Measurements from ENCODE around the gene CTXND1.
"Not testable (repeated sequence)": the region's sequence is repeated elsewhere in the genome, so short reads cannot be mapped to it uniquely, and the experiment has no call there.

CTXND1 gene

GRCh38 chr15:80167936-80168335 lies 84.1 kb downstream of the CTXND1 start:
- no peak overlapping the region for H3K4me2 ChIP-seq
- no peak overlapping the region for H3K4me3 ChIP-seq
- no peaks in the 10 kb centered on the region for H3K27me3 ChIP-seq
- H3K9me3 ChIP-seq = no peaks in the 10 kb centered on the region
- no peak for TF ChIP-seq Cebpa-rat (IDR thresholded peaks at IDR 0.05)
- H3K27ac ChIP-seq = no peak overlapping the region
- no peaks in the 10 kb centered on the region for H4K20me1 ChIP-seq
- no peak overlapping the region for H3K9ac ChIP-seq
- peaks cover 31% of the 10 kb centered on the region for H3K36me3 ChIP-seq
- H3K4me1 ChIP-seq = peaks cover 9% of the 10 kb centered on the region

DNA sequence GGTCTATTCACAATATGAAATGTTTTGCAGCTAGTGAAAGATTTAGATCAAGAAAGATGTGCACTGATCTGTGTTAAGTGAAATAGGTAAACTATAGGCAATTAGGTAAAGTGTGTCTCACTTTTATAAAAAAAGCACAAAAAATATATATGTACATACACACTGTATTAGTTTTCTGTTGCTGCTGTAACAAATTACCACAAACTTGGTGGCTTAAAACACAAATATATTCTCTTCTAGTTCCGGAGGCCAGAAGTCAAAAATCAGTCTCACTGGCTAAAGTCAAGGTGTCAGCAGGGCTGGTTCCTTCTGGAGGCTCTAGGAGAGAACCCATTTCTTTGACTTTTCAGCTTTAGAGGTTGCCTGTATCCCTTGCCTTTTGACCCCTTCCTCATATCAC lies 88.1 kb downstream of the CTXND1 start:
- peaks cover 33% of the 10 kb centered on the region for H3K4me1 ChIP-seq
- no peaks in the 10 kb centered on the region for H3K27me3 ChIP-seq
- no peaks in the 10 kb centered on the region for H4K20me1 ChIP-seq
- no peak overlapping the region; the same call in 1 of the 2 replicates for H3K4me2 ChIP-seq
- TF ChIP-seq Cebpa-rat (IDR thresholded peaks at IDR 0.05) = no peak
- no peak overlapping the region for H3K9ac ChIP-seq
- H3K4me3 ChIP-seq = no peak overlapping the region
- H3K27ac ChIP-seq = no peak overlapping the region
- no peaks in the 10 kb centered on the region for H3K9me3 ChIP-seq
- H3K36me3 ChIP-seq = peaks cover 42% of the 10 kb centered on the region

DNA sequence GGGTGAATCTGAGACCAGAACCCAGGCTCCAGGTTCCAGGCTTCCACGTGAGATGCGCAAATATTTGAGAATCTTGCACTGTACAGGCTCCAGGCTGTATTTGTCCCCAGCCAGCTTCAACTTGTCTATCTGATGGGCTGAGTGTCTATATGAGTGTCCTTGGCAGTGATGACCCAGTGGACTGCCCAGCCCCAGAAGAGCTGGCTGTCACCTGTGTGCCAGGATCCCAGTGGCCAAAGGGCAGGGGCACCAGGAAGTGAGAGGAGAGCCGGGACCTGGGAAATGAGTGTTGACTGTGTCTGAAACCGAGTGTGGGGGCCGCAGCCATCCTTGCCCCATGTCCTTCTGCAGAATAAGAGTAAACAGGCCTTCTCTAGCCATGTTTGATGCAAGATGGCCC lies 88.8 kb downstream of the CTXND1 start:
- Histone ChIP-seq H3K4me1 (peaks cover 39% of the 10 kb centered on the region), H3K27me3 (no peaks in the 10 kb centered on the region), H3K9me3 (no peaks in the 10 kb centered on the region), H3K4me3 (no peak overlapping the region), H3K4me2 (no peak overlapping the region), H4K20me1 (no peaks in the 10 kb centered on the region), H3K27ac (no peak overlapping the region), H3K36me3 (peaks cover 38% of the 10 kb centered on the region), H3K9ac (no peak overlapping the region)
- TF ChIP-seq Cebpa-rat (IDR thresholded peaks at IDR 0.05) = no peak

DNA sequence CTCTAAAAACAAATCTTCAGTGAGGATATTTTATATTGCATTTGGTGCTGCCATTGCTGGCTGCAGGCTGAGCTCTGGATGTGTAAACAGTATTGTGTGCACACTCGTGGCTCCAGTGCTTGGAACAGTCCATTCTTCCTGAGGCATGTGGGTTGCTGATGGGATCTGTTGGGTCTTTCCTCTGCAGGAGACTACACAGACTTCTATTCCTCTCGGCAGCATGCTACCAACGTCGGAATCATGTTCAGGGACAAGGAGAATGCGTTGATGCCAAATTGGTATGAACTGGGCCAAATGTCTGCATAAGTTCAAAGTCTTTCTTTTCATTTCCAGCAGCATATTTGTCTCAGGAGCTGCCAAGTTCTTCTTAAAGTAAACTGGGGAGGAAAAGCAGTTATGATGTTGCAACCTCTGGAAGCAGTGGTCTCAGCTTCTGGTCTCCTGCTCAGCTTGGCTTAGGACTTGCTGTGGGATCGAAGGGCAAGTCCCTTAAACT lies 89.9 kb downstream of the CTXND1 start:
- Histone ChIP-seq H4K20me1 (no peaks in the 10 kb centered on the region), H3K9ac (no peak overlapping the region), H3K27ac (no peak overlapping the region), H3K27me3 (no peaks in the 10 kb centered on the region), H3K9me3 (no peaks in the 10 kb centered on the region), H3K4me2 (no peak overlapping the region), H3K4me1 (peaks cover 50% of the 10 kb centered on the region), H3K4me3 (no peak overlapping the region), H3K36me3 (peaks cover 34% of the 10 kb centered on the region)
- no peak for TF ChIP-seq Cebpa-rat (IDR thresholded peaks at IDR 0.05)

DNA sequence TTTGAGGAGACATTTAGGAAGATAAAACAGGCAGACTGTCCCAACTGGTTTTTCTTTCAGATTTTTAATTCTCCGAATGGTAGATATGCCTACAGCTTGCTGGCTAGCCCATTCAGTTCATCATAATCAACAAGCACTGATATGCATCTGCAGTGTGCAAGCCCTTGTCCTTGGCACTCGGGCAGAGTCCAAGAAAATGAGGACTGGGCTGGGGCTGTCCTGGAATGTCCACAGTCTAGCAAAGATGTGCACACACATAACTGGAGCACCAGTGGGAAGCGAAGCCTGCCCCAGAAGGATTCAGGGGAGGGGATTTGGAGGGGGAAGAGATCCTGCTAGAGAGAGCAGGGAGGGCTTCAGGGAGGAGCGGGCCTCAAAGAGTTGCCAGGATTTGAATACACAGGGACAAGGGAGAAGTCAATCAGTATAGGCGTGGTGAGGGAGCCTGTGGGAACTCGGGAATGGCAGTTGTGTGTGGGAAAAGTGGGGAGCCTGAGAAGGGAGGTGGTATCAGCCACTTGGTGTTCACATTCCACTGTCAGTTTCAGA lies 90.5 kb downstream of the CTXND1 start:
- H3K27ac ChIP-seq = no peak overlapping the region
- H3K4me3 ChIP-seq = no peak overlapping the region
- peaks cover 56% of the 10 kb centered on the region for H3K4me1 ChIP-seq
- TF ChIP-seq Cebpa-rat (IDR thresholded peaks at IDR 0.05) = no peak
- H3K27me3 ChIP-seq = no peaks in the 10 kb centered on the region
- H3K36me3 ChIP-seq = peaks cover 34% of the 10 kb centered on the region
- H3K4me2 ChIP-seq = 0 out of 2 replicates have a peak overlapping the region, but pooled peaks have one; percentile 66
- no peaks in the 10 kb centered on the region for H3K9me3 ChIP-seq
- H4K20me1 ChIP-seq = no peaks in the 10 kb centered on the region
- H3K9ac ChIP-seq = no peak overlapping the region

DNA sequence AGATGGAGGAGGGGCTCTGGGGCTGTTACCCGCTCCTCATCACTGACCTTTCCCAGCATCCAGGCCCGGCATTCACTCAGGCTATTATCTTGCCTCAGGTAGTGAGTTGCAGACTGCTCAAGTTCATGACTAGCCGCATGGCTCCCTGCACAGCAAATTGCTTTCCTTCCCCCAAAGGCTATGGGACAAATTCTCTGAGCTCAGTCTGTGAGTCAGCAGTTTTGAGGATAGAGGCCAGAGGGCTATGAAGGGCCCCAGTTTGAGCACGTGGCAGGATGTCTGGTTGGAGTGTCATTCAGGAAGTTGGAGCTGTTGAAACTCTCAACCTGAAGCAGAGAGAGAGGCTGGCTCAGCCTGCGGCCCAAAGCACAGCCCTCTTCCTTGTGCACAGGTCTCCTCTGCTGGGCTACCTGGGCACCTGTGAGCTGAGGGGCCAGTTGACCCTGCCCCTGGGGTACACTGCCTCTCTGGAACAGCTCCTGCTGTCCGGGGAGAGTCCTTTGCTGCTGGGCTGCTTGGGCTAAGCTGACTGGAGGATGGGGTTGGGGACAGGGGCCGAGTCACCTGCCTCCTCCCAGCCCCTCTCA lies 91.3 kb downstream of the CTXND1 start:
- Histone ChIP-seq H4K20me1 (no peaks in the 10 kb centered on the region), H3K4me1 (peaks cover 56% of the 10 kb centered on the region), H3K9ac (no peak overlapping the region), H3K36me3 (peaks cover 34% of the 10 kb centered on the region), H3K27me3 (no peaks in the 10 kb centered on the region), H3K4me3 (no peak overlapping the region), H3K9me3 (no peaks in the 10 kb centered on the region), H3K27ac (peak overlapping the region; percentile 78), H3K4me2 (peak overlapping the region; percentile 66)
- TF ChIP-seq Cebpa-rat (IDR thresholded peaks at IDR 0.05) = no peak

DNA sequence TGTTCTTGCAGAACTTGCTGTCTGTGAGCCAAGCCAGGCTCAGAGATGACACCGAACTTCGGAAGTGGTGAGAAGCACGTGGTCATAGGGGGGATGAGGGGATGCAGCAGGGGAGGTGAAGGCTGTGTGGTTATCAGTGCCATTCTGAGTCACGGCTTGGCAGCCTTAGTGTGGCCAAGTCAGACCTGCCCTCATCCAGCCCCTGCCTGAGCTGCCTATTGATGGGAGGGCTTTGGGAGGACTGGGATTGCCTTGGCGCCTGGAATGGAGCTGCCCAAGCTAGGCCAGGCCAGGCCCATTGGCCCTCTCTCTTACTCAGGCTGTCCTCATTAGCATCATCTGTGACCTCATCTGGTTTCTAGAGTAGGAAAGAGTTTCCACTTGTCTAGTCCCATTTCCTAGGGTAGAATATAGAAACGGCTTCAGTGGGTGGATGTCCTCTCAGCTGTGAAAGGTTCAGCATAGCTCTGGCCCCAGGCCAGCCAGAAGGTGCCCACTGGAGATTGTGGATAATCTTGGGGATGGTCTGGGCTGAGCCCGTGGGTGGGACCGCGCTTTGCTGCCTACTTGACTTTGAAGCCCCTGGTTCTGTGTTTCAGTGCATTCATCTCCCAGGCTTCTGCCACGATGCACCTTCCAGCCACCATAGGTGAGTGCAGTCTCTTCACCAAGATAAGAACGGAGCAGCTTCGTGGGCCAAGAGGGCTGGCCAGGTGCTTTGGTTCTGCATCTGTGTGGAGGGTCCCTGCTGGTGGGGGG lies 92.0 kb downstream of the CTXND1 start:
- Histone ChIP-seq H4K20me1 (no peaks in the 10 kb centered on the region), H3K27ac (peak overlapping the region; percentile 78), H3K4me2 (peak overlapping the region; percentile 66), H3K4me1 (peaks cover 56% of the 10 kb centered on the region), H3K9ac (no peak overlapping the region), H3K36me3 (peaks cover 34% of the 10 kb centered on the region), H3K4me3 (no peak overlapping the region), H3K27me3 (no peaks in the 10 kb centered on the region), H3K9me3 (no peaks in the 10 kb centered on the region)
- no peak for TF ChIP-seq Cebpa-rat (IDR thresholded peaks at IDR 0.05)

DNA sequence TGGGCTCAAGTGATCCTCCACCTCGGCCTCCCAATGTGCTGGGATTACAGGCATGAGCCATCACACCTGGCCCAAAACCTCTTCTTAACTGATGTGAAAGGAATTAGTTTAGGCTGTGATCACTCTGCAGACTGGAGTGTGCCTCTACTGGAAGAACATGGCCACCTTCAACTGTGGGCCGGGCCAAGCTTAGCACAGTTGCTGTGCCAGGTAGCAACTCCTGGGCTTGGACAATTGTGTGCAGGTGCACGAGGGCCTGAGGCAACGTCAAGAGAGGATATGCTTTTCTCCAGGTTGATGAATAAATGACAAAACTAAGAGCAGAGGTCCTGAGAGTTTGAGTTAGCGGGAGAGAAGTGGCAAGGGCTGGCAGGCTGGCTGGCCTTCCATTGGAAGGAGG lies 92.7 kb downstream of the CTXND1 start:
- H3K9me3 ChIP-seq = no peaks in the 10 kb centered on the region
- peaks cover 52% of the 10 kb centered on the region for H3K4me1 ChIP-seq
- H3K27me3 ChIP-seq = no peaks in the 10 kb centered on the region
- peak overlapping the region; percentile 66; the same call in 1 of the 2 replicates for H3K4me2 ChIP-seq
- H3K4me3 ChIP-seq = no peak overlapping the region
- no peaks in the 10 kb centered on the region for H4K20me1 ChIP-seq
- H3K36me3 ChIP-seq = peaks cover 34% of the 10 kb centered on the region
- no peak for TF ChIP-seq Cebpa-rat (IDR thresholded peaks at IDR 0.05)
- H3K9ac ChIP-seq = no peak overlapping the region
- no peak overlapping the region for H3K27ac ChIP-seq

GRCh38 chr15:80157215-80157614 lies 94.8 kb downstream of the CTXND1 start:
- H3K9ac ChIP-seq = no peak overlapping the region
- no peak for TF ChIP-seq Cebpa-rat (IDR thresholded peaks at IDR 0.05)
- no peak overlapping the region for H3K27ac ChIP-seq

GRCh38 chr15:80156176-80156720 lies 95.8 kb downstream of the CTXND1 start:
- Histone ChIP-seq H3K36me3 (peaks cover 11% of the 10 kb centered on the region), H3K4me3 (no peak overlapping the region), H3K27ac (no peak overlapping the region), H3K4me1 (peaks cover 59% of the 10 kb centered on the region), H3K9me3 (no peaks in the 10 kb centered on the region), H3K27me3 (no peaks in the 10 kb centered on the region), H3K9ac (no peak overlapping the region), H4K20me1 (no peaks in the 10 kb centered on the region), H3K4me2 (no peak overlapping the region)
- no peak for TF ChIP-seq Cebpa-rat (IDR thresholded peaks at IDR 0.05)

More at GRCh38 chr15:80157215-80157614, 94.8 kb downstream of the CTXND1 start:
- Histone ChIP-seq H3K4me3 (no peak overlapping the region), H3K36me3 (peaks cover 20% of the 10 kb centered on the region), H3K4me1 (peaks cover 59% of the 10 kb centered on the region), H3K9me3 (no peaks in the 10 kb centered on the region), H4K20me1 (no peaks in the 10 kb centered on the region), H3K4me2 (peak overlapping the region; percentile 22; the same call in 1 of the 2 replicates), H3K27me3 (no peaks in the 10 kb centered on the region)

GRCh38 chr15:80155378-80156175 lies 96.4 kb downstream of the CTXND1 start:
- not testable (repeated sequence) for H3K9ac ChIP-seq, H4K20me1 ChIP-seq, H3K4me3 ChIP-seq, H3K4me2 ChIP-seq, H3K27ac ChIP-seq, H3K27me3 ChIP-seq, H3K9me3 ChIP-seq
- H3K4me1 ChIP-seq = peaks cover 53% of the 10 kb centered on the region
- peaks cover 11% of the 10 kb centered on the region for H3K36me3 ChIP-seq
